Stimulated activated naive B cell treated with anti-CD40 and anti-IgM and Interleukin-4, amounts not matched to agents 10 μg/mL and 1 μg/mL and 100 μg/mL, for 72 hours (primary cell): Measurements from ENCODE around the gene POFUT2.

Experiments used
- ATAC-seq, 2 donors: fragments of 150-1000 bp; cut with Tn5 transposase; replicated peaks; 2 replicates each; pipeline ENCODE4 v1.10.0; 2021; ENCODE audit warnings: moderate library complexity in 1 of 2
- DNase-seq: peaks from one replicate; pipeline ENCODE4 v3.0.0; 2021
- H3K27ac Mint-ChIP-seq: one replicate; pipeline ENCODE4 v1.8.0; 2022; ENCODE audit warnings: mild to moderate bottlenecking, mixed read lengths
- H3K27me3 Mint-ChIP-seq, 2 donors: one replicate each; pipeline ENCODE4 v1.8.0; 2022; ENCODE audit warnings: mixed read lengths in 2 of 2
- H3K36me3 Mint-ChIP-seq, 2 donors: one replicate each; pipeline ENCODE4 v1.8.0; 2022; ENCODE audit warnings: mixed read lengths in 2 of 2, mild to moderate bottlenecking in 1 of 2
- H3K4me1 Mint-ChIP-seq, 2 donors: one replicate each; pipeline ENCODE4 v1.8.0; 2022; ENCODE audit warnings: mixed read lengths in 2 of 2, mild to moderate bottlenecking in 1 of 2
- H3K4me3 Mint-ChIP-seq, 2 donors: one replicate each; pipeline ENCODE4 v1.8.0; 2022; ENCODE audit warnings: mild to moderate bottlenecking in 2 of 2, mixed read lengths in 2 of 2, moderate library complexity in 1 of 2
- H3K9me3 Mint-ChIP-seq, 2 donors: one replicate each; pipeline ENCODE4 v1.8.0; 2022; ENCODE audit warnings: mixed read lengths in 2 of 2, mild to moderate bottlenecking in 1 of 2

Gene POFUT2

GRCh38 chr21:45281411-45282282 lies 6.0 kb downstream of the POFUT2 start:
- Mint-ChIP-seq H3K36me3 (peaks cover 39 to 56% of the 10 kb centered on the region in 2 donors), H3K27me3 (no peaks in the 10 kb centered on the region), H3K4me3 (no peak overlapping the region), H3K9me3 (no peaks in the 10 kb centered on the region), H3K4me1 (peaks cover 4 to 12% of the 10 kb centered on the region in 2 donors), H3K27ac (no peak overlapping the region)
- no peak for DNase-seq
- ATAC-seq, result no peak

DNA sequence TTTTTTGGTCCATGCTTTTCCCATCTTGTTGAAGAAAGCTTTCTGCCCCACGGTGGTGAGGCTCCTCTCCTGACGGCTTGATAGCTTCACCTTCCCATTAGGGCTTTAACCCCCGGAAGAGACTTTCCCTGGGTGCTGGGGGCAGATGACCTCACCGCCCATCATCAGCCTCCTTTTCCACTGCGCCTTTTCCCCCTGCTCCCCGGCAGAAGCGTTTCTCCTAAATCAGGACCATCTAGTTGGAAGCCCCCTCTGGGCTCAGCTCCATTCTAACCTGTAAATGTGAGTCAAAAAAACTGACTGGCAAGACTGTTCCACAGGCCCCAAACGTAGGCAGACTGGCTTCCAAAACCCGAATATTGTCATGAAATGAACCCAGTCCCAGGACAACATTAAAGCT lies 6.7 kb downstream of the POFUT2 start:
- Mint-ChIP-seq H3K4me1 (peaks cover 4 to 9% of the 10 kb centered on the region in 2 donors), H3K36me3 (peaks cover 40 to 58% of the 10 kb centered on the region in 2 donors), H3K4me3 (no peak overlapping the region), H3K9me3 (no peaks in the 10 kb centered on the region), H3K27ac (no peak overlapping the region), H3K27me3 (no peaks in the 10 kb centered on the region)
- no peak for ATAC-seq
- no peak for DNase-seq

GRCh38 chr21:45280178-45280821 lies 7.4 kb downstream of the POFUT2 start:
- Mint-ChIP-seq H3K27me3 (no peaks in the 10 kb centered on the region), H3K4me3 (no peak overlapping the region), H3K27ac (no peak overlapping the region), H3K4me1 (peaks cover under 1 to 3% of the 10 kb centered on the region in 2 donors), H3K9me3 (no peaks in the 10 kb centered on the region), H3K36me3 (peaks cover 36 to 53% of the 10 kb centered on the region in 2 donors)
- ATAC-seq (no peak), DNase-seq (no peak)

GRCh38 chr21:45279446-45280177 lies 8.1 kb downstream of the POFUT2 start:
- Mint-ChIP-seq H3K27me3 (no peaks in the 10 kb centered on the region), H3K9me3 (no peaks in the 10 kb centered on the region), H3K4me3 (no peak overlapping the region), H3K27ac (no peak overlapping the region), H3K36me3 (peaks cover 30 to 46% of the 10 kb centered on the region in 2 donors), H3K4me1 (no peaks in the 10 kb centered on the region)
- no peak for DNase-seq
- no peak for ATAC-seq

GRCh38 chr21:45278156-45278911 lies 9.4 kb downstream of the POFUT2 start:
- DNase-seq, result no peak
- H3K36me3 Mint-ChIP-seq, result peaks cover 30 to 39% of the 10 kb centered on the region in 2 donors
- H3K27ac Mint-ChIP-seq, result no peak overlapping the region
- H3K9me3 Mint-ChIP-seq, result no peaks in the 10 kb centered on the region
- H3K27me3 Mint-ChIP-seq, result no peaks in the 10 kb centered on the region
- no peak overlapping the region for H3K4me3 Mint-ChIP-seq
- H3K4me1 Mint-ChIP-seq, result no peaks in the 10 kb centered on the region
- ATAC-seq, result no peak

DNA sequence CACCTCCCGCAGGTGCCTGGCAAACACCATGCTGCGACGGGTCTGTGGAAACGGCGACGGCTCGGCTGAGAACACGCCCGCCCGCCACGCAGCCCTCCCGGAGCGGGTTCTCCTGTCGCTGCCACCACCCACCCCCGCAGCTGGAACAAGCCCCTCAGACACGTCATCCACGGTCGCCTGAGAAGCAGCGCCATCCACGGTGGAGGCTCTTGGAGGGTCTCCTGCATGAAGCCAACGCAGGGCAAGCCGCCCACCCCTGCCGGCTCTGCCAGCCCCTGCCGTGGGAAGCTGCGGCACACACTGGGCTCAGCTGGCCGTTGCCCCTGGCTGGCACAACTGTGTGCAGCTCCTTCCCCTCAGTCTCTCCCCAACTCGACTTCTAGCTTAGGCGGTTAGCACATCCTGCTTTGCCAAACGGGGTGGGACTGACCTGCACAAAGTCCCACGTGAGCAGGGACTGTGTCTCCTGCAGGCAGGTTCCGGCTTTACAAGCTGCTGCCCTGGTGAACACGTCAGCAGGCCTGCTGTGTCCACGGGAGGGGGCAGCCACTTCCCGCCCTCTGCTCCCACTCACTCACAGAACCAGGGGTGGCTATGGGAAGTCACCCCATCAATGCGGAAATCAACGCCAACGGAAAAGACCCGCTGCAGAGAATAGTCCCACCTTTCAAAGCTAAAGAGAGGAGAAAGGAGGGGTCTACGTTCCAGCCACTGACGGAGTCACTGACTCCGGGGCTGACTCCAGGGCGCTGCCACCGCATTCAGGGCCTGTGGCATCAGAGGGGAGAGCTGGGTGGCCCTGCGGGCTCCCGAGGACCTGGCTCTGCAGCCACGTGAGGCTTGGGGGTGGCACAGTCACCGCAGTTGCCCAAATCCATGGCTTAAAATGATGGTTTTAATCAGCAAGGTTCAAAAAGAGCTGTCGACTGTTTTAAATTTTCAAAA lies 10.3 kb downstream of the POFUT2 start:
- ATAC-seq, result no peak
- Mint-ChIP-seq H3K27me3 (no peaks in the 10 kb centered on the region), H3K4me3 (no peak overlapping the region), H3K27ac (no peak overlapping the region), H3K36me3 (peaks cover 27 to 39% of the 10 kb centered on the region in 2 donors), H3K9me3 (no peaks in the 10 kb centered on the region), H3K4me1 (no peaks in the 10 kb centered on the region)
- no peak for DNase-seq

DNA sequence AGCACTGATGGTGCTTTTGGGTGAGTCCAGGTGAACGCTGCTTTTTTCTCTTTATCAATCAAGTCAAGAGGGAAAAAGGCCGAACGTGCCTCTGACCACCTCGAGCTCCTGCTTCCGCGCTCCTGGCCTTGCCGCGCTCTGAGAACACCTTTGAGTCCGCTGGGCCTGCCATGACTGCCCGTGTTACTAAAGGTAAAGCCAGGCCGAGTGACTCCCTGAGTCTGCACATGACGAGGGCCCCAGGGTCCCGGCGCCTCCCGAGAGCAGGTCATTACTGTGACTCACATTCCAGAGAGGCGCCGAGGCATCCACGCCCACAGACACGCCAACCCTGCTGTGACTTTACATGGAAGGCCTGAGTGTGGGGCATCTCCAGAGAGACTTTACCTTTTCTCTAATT lies 11.1 kb downstream of the POFUT2 start:
- Mint-ChIP-seq H3K27ac (no peak overlapping the region), H3K9me3 (no peaks in the 10 kb centered on the region)
- DNase-seq, result no peak

DNA sequence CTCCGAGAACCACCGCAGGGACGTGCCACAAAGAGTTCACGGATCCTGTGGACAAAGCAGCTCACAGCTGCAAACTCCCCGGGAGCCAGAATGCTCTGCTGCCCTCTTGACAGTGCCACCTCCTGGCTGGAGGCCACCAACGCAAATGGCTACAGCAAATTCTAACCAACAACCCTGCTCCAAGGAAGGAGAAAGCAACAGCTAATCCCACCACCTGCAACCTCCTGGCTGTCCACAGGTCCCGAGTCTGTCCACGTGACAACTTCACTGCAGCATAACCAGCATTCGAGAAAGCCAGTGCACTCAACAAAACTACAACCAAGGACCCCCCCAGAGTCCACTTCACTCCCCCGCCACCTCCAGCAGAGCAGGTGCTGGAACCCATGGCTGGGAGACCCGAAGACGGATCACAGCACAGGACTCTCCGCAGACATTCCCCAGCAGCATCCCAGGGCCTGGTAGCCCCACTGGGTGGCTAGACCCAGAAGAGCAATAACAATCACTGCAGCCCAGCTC lies 17.3 kb downstream of the POFUT2 start:
- ATAC-seq (no peak), DNase-seq (no peak)
- H3K27ac Mint-ChIP-seq, result no peak overlapping the region
- H3K4me1 Mint-ChIP-seq, result peaks cover 6% of the 10 kb centered on the region in 2 donors
- no peaks in the 10 kb centered on the region for H3K27me3 Mint-ChIP-seq
- no peak overlapping the region for H3K4me3 Mint-ChIP-seq
- H3K36me3 Mint-ChIP-seq, result peaks cover 11 to 25% of the 10 kb centered on the region in 2 donors
- peaks cover 4 to 8% of the 10 kb centered on the region in 2 donors for H3K9me3 Mint-ChIP-seq

More for the DNA sequence above, 11.1 kb downstream of the POFUT2 start:
- no peak for ATAC-seq
- Mint-ChIP-seq H3K4me3 (no peak overlapping the region), H3K4me1 (no peaks in the 10 kb centered on the region), H3K36me3 (peaks cover 27 to 38% of the 10 kb centered on the region in 2 donors), H3K27me3 (no peaks in the 10 kb centered on the region)

- Mint-ChIP-seq H3K27ac (no peak overlapping the region), H3K4me3 (no peak overlapping the region), H3K9me3 (peaks cover 4 to 8% of the 10 kb centered on the region in 2 donors), H3K4me1 (peaks cover 6% of the 10 kb centered on the region in 2 donors), H3K36me3 (peaks cover 13 to 29% of the 10 kb centered on the region in 2 donors), H3K27me3 (no peaks in the 10 kb centered on the region)
- no peak for DNase-seq
- no peak for ATAC-seq
These were observed 17.8 kb downstream of the POFUT2 start for GRCh38 chr21:45269861-45270260.

- Mint-ChIP-seq H3K4me3 (no peak overlapping the region), H3K27ac (no peak overlapping the region), H3K4me1 (peaks cover 6% of the 10 kb centered on the region in 2 donors), H3K36me3 (peaks cover 20 to 47% of the 10 kb centered on the region in 2 donors), H3K27me3 (no peaks in the 10 kb centered on the region), H3K9me3 (peaks cover 4 to 8% of the 10 kb centered on the region in 2 donors)
- DNase-seq (no peak), ATAC-seq (no peak)
These were observed 20.3 kb downstream of the POFUT2 start for GRCh38 chr21:45267390-45267760.

DNA sequence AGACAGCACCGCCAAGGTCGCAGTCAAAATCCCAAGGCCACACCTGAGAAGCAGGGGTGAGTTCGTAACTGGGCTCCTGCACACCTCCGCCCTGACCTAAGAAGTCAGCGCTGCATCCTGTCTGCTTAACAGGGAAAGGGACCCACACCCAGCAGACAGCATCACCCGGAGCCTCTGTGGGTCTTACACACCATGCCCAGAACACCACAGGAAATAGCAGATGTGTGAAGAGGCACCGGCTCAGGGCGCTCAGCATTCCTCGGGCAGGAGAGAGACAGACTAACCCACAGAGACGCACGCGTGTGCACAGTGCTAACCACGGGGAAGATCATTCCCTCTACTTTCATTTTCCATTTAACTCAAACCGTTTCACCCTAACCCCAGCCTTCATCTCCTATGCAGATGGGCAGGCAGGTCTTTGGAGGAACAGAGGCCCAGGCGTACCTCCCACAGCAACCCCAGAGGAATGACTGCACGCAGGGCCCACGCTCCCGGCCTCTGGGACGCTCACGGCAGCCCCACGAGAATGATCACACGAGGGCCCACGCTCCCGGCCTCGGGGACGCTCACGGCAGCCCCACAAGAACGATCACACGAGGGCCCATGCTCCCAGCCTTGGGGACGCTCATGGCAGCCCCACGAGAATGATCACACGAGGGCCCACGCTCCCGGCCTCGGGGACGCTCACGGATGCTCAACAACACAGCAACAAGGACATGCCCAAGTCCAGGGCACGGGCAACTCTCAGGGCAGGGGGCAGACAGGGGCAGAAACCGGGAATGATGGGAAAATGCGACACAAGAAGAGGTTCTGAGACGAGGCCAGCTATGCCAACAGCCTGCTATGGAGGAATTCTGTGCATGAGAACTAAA lies 20.9 kb downstream of the POFUT2 start:
- H3K27me3 Mint-ChIP-seq, result no peaks in the 10 kb centered on the region
- peaks cover 20 to 49% of the 10 kb centered on the region in 2 donors for H3K36me3 Mint-ChIP-seq
- ATAC-seq (peak; percentile 36 to 78), DNase-seq (no peak)
- H3K27ac Mint-ChIP-seq, result peak overlapping the region; percentile 67
- H3K4me3 Mint-ChIP-seq, result no peak overlapping the region
- H3K4me1 Mint-ChIP-seq, result peaks cover 6% of the 10 kb centered on the region in 2 donors
- H3K9me3 Mint-ChIP-seq, result peaks cover 4 to 8% of the 10 kb centered on the region in 2 donors
